Panc1 (cell line): ENCODE data around the gene FHIT. TPM values are rescaled to one million over a fixed set of nuclear protein-coding genes. Genes with fewer than 3 reads are reported as not detected.

ENCODE experiments used
- ATAC-seq: fragments of 200-7000 bp; cut with Tn5 transposase; 2 replicates; pipeline ENCODE4 v1.9.1; 2020; ENCODE audit warnings: mild to moderate bottlenecking, moderate library complexity
- BruUV-seq: library from RNA; stranded (reverse); fragments of 400-500 nt; replicated peaks from 2 replicates; lab custom pipeline; 2021; lab: Mats Ljungman, UMichigan
- CTCF ChIA-PET: fragments of 300-600 bp; sonication (Branson Sonifier 250); formaldehyde crosslinking; loops from one replicate; lab custom pipeline; 2022; ENCODE audit warnings: antibody characterized with exemption; lab: Charles Lee
- POLR2A ChIA-PET: fragments of 300-600 bp; sonication (Branson Sonifier 250); formaldehyde crosslinking; loops from one replicate; lab custom pipeline; 2022; ENCODE audit warnings: antibody characterized with exemption; lab: Charles Lee
- DNase-seq: peaks from one replicate; pipeline ENCODE4 v3.0.0-alpha.2; 2010; ENCODE audit warnings: low read depth, low spot score
- H3K27ac ChIP-seq: 2 replicates; pipeline ENCODE4 v1.5.1; 2011; ENCODE audit warnings: mild to moderate bottlenecking, low read length, inconsistent platforms
- H3K27me3 ChIP-seq: fragments of 200-500 bp; sonication (Bioruptor generic); 2 replicates; pipeline ENCODE4 v1.6.0; 2014; ENCODE audit warnings: low read length, inconsistent platforms; ENCODE audit not compliant: control insufficient read depth, insufficient read depth
- H3K36me3 ChIP-seq: fragments of 200-500 bp; sonication (Bioruptor generic); 2 replicates; pipeline ENCODE4 v1.5.1; 2014; ENCODE audit warnings: inconsistent platforms, mild to moderate bottlenecking, low read length, moderate library complexity; ENCODE audit not compliant: control insufficient read depth, insufficient read depth
- H3K4me1 ChIP-seq: 2 replicates; pipeline ENCODE4 v1.5.1; 2011; ENCODE audit warnings: inconsistent platforms, mild to moderate bottlenecking, low read length, moderate library complexity; ENCODE audit not compliant: control insufficient read depth, insufficient read depth
- H3K4me3 ChIP-seq, 2 experiments: 2 replicates each; pipeline ENCODE4 v1.5.1; 2011 to 2012; ENCODE audit warnings: low read depth in 2 of 2, low read length in 2 of 2, mild to moderate bottlenecking in 2 of 2, inconsistent platforms in 1 of 2, moderate library complexity in 1 of 2
- H3K9me3 ChIP-seq: fragments of 200-500 bp; sonication (Bioruptor generic); 2 replicates; pipeline ENCODE4 v1.5.1; 2014; ENCODE audit warnings: low read depth, mild to moderate bottlenecking, inconsistent platforms, low read length, moderate library complexity; ENCODE audit not compliant: control insufficient read depth, insufficient read depth
- POLR2AphosphoS5 ChIP-seq: IDR thresholded peaks from 2 replicates; pipeline ENCODE4 v1.6.1; 2012; ENCODE audit warnings: mild to moderate bottlenecking, low read depth, low read length, moderate library complexity
- SIN3A ChIP-seq: IDR thresholded peaks from 2 replicates; pipeline ENCODE4 v1.6.1; 2012; ENCODE audit warnings: low read depth, mild to moderate bottlenecking, low read length, moderate library complexity, borderline replicate concordance; ENCODE audit not compliant: insufficient read depth
- TCF7L2 ChIP-seq: IDR thresholded peaks from 2 replicates; pipeline ENCODE4 v1.6.1; 2011; ENCODE audit warnings: mild to moderate bottlenecking, low read depth, low read length, inconsistent platforms
- in situ Hi-C: cut with HindIII; loops from 2 replicates; pipeline ENCODE4 v1.10.0; 2016; ENCODE audit warnings: low sequenced_read_pairs, low pct_unique_long_range_greater_than_20kb
- intact Hi-C: fragments of 100-400 bp; cut with micrococcal nuclease; formaldehyde crosslinking; loops from one replicate; pipeline ENCODE4 v1.10.0; 2022; ENCODE audit not compliant: unreplicated experiment
- total RNA-seq: library from RNA; stranded (reverse); gene quantifications from one replicate; pipeline ENCODE4 v1.2.1, GENCODE V29; 2021; ENCODE audit not compliant: unreplicated experiment
- TF ChIP-seq, protein P1 (sequence below), 2 experiments: IDR thresholded peaks; 2 replicates each; pipeline ENCODE4 v1.6.1; 2011 to 2012; ENCODE audit warnings: low read depth in 2 of 2, control low read depth in 1 of 2, low read length in 1 of 2, mild to moderate bottlenecking in 1 of 2, moderate library complexity in 1 of 2; ENCODE audit not compliant: insufficient read depth in 1 of 2
- TF ChIP-seq, protein P2 (sequence below): fragments of 450-650 bp; IDR thresholded peaks from 2 replicates; pipeline ENCODE4 v1.5.1; 2017; ENCODE audit warnings: mild to moderate bottlenecking

FHIT gene
- total RNA-seq, 1 experiment from 2014 or later: 2.2 TPM

DNA sequence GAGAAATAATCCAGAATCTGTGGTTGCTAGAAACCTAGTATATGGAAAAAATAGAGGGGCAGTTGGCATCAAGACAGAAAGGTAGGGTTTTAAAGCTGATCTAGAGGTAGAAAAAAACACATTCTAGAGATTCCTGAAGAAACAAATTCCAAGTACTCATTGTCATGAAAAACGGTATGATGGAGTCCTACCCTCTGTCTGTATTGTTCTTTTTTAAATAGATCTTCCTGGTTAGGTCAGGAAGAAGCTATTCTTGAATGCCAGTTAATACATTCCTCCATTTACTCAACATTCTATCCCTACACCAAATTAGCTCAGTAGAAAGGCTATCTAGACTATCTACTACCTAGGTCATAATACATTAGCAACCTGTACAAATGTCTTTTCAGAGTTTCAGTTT, 364.7 kb downstream of the FHIT start:
- TF ChIP-seq, protein P1, sequence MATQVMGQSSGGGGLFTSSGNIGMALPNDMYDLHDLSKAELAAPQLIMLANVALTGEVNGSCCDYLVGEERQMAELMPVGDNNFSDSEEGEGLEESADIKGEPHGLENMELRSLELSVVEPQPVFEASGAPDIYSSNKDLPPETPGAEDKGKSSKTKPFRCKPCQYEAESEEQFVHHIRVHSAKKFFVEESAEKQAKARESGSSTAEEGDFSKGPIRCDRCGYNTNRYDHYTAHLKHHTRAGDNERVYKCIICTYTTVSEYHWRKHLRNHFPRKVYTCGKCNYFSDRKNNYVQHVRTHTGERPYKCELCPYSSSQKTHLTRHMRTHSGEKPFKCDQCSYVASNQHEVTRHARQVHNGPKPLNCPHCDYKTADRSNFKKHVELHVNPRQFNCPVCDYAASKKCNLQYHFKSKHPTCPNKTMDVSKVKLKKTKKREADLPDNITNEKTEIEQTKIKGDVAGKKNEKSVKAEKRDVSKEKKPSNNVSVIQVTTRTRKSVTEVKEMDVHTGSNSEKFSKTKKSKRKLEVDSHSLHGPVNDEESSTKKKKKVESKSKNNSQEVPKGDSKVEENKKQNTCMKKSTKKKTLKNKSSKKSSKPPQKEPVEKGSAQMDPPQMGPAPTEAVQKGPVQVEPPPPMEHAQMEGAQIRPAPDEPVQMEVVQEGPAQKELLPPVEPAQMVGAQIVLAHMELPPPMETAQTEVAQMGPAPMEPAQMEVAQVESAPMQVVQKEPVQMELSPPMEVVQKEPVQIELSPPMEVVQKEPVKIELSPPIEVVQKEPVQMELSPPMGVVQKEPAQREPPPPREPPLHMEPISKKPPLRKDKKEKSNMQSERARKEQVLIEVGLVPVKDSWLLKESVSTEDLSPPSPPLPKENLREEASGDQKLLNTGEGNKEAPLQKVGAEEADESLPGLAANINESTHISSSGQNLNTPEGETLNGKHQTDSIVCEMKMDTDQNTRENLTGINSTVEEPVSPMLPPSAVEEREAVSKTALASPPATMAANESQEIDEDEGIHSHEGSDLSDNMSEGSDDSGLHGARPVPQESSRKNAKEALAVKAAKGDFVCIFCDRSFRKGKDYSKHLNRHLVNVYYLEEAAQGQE (IDR thresholded peaks at IDR 0.05; ENCODE audit: insufficient read depth in 1 of 2, low read depth in 2 of 2, low read length in 1 of 2): no peak
- H3K4me1 ChIP-seq: no peaks in the 10 kb centered on the region
- intact Hi-C loops: no loop called here
- H3K36me3 ChIP-seq: no peaks in the 10 kb centered on the region
- ATAC-seq (no peak), DNase-seq (no peak)
- no peak overlapping the region for H3K27ac ChIP-seq
- ChIA-PET CTCF (no interaction called here), POLR2A (no interaction called here)
- no peaks in the 10 kb centered on the region for H3K9me3 ChIP-seq
- in situ Hi-C loops: no loop called here
- H3K27me3 ChIP-seq: no peaks in the 10 kb centered on the region
- BruUV-seq: no TSS peak
- H3K4me3 ChIP-seq: no peak overlapping the region

DNA sequence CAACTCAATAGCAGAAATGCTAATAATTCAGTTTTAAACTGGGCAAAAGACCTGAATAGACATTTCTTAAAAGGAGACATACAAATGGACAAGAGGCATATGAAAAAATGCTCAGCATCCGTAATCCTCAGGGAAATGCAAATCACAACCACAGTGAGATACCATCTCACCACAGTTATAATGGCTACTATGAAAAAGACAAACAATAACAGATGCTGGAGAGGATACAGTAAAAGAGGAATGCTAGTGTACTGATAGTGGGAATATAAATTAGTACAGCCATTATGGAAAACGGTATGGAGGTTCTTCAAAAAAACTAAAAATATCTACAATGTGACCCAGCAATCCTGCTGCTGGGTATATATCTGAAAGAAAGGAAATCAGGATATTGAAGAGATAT, 367.2 kb downstream of the FHIT start:
- BruUV-seq: no TSS peak
- intact Hi-C loops (no loop called here), in situ Hi-C loops (no loop called here)
- H3K9me3 ChIP-seq: no peaks in the 10 kb centered on the region
- no peaks in the 10 kb centered on the region for H3K36me3 ChIP-seq
- CTCF ChIA-PET: no interaction called here
- no peaks in the 10 kb centered on the region for H3K4me1 ChIP-seq
- POLR2A ChIA-PET: no interaction called here
- no peak overlapping the region for H3K4me3 ChIP-seq
- no peaks in the 10 kb centered on the region for H3K27me3 ChIP-seq
- no peak for ATAC-seq
- no peak for DNase-seq
- no peak overlapping the region for H3K27ac ChIP-seq
- TF ChIP-seq SIN3A (no peak), TCF7L2 (no peak), POLR2AphosphoS5 (no peak)
- TF ChIP-seq, protein P2, sequence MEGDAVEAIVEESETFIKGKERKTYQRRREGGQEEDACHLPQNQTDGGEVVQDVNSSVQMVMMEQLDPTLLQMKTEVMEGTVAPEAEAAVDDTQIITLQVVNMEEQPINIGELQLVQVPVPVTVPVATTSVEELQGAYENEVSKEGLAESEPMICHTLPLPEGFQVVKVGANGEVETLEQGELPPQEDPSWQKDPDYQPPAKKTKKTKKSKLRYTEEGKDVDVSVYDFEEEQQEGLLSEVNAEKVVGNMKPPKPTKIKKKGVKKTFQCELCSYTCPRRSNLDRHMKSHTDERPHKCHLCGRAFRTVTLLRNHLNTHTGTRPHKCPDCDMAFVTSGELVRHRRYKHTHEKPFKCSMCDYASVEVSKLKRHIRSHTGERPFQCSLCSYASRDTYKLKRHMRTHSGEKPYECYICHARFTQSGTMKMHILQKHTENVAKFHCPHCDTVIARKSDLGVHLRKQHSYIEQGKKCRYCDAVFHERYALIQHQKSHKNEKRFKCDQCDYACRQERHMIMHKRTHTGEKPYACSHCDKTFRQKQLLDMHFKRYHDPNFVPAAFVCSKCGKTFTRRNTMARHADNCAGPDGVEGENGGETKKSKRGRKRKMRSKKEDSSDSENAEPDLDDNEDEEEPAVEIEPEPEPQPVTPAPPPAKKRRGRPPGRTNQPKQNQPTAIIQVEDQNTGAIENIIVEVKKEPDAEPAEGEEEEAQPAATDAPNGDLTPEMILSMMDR: no peak
- TF ChIP-seq, protein P1 (IDR thresholded peaks at IDR 0.05; ENCODE audit: insufficient read depth in 1 of 2, low read depth in 2 of 2, low read length in 1 of 2): no peak
